MM.1S (cell line): ENCODE data around the gene IL17RD.

ENCODE experiments used
- DNase-seq: peaks from one replicate; pipeline ENCODE4 v3.0.0-alpha.2; 2015
- H2AFZ ChIP-seq: fragments of 300-600 bp; sonication (generic); 2 replicates; pipeline ENCODE4 v1.6.0; 2016; ENCODE audit warnings: antibody characterized with exemption, low read length
- H3F3A ChIP-seq: fragments of 300-600 bp; sonication (generic); 2 replicates; pipeline ENCODE4 v1.6.1; 2016; ENCODE audit warnings: mild to moderate bottlenecking, antibody characterized with exemption, low read length, moderate library complexity, mixed read lengths; ENCODE audit not compliant: insufficient read depth
- H3K27ac ChIP-seq: fragments of 300-600 bp; sonication (generic); 2 replicates; pipeline ENCODE4 v1.5.1; 2016; ENCODE audit warnings: mild to moderate bottlenecking, low read length
- H3K27me3 ChIP-seq: fragments of 300-600 bp; sonication (generic); replicated peaks from 2 replicates; pipeline ENCODE4 v1.6.0; 2016; ENCODE audit warnings: low read length; ENCODE audit not compliant: insufficient read depth
- H3K36me3 ChIP-seq: fragments of 300-600 bp; sonication (generic); replicated peaks from 2 replicates; pipeline ENCODE4 v1.6.1; 2016; ENCODE audit warnings: mild to moderate bottlenecking, low read length, mixed read lengths; ENCODE audit not compliant: insufficient read depth
- H3K4me1 ChIP-seq: fragments of 300-600 bp; sonication (generic); 2 replicates; pipeline ENCODE4 v1.6.1; 2016; ENCODE audit warnings: low read length, mixed read lengths
- H3K4me2 ChIP-seq: fragments of 300-600 bp; sonication (generic); 2 replicates; pipeline ENCODE4 v1.6.0; 2016; ENCODE audit warnings: low read depth, low read length
- H3K4me3 ChIP-seq: fragments of 300-600 bp; sonication (generic); 2 replicates; pipeline ENCODE4 v1.5.1; 2016; ENCODE audit warnings: low read length, mixed read lengths
- H3K79me2 ChIP-seq: fragments of 300-600 bp; sonication (generic); 2 replicates; pipeline ENCODE4 v1.6.1; 2016; ENCODE audit warnings: mixed run types, low read length, mixed read lengths
- H3K9ac ChIP-seq: fragments of 300-600 bp; sonication (generic); 2 replicates; pipeline ENCODE4 v1.6.1; 2016; ENCODE audit warnings: low read length, mixed read lengths
- H3K9me2 ChIP-seq: fragments of 300-600 bp; sonication (generic); replicated peaks from 2 replicates; pipeline ENCODE4 v1.6.1; 2016; ENCODE audit warnings: mild to moderate bottlenecking, low read length, mixed read lengths; ENCODE audit not compliant: insufficient read depth
- H3K9me3 ChIP-seq: fragments of 300-600 bp; sonication (generic); replicated peaks from 2 replicates; pipeline ENCODE4 v1.6.1; 2016; ENCODE audit warnings: mild to moderate bottlenecking, low read length, mixed read lengths; ENCODE audit not compliant: insufficient read depth
- H4K20me1 ChIP-seq: fragments of 300-600 bp; sonication (generic); 2 replicates; pipeline ENCODE4 v1.6.1; 2016; ENCODE audit warnings: mild to moderate bottlenecking, low read length, moderate library complexity, mixed read lengths; ENCODE audit not compliant: insufficient read depth
- CTCF ChIP-seq: fragments of 300-600 bp; sonication (generic); IDR thresholded peaks from 2 replicates; pipeline ENCODE4 v1.5.1; 2016; ENCODE audit warnings: antibody characterized with exemption, low read length, mixed read lengths
- EZH2 ChIP-seq: fragments of 300-600 bp; sonication (generic); optimal IDR thresholded peaks from 2 replicates; pipeline ENCODE3; 2017; ENCODE audit warnings: low read depth, mild to moderate bottlenecking, antibody characterized with exemption, low read length, mixed read lengths
- EZH2phosphoT487 ChIP-seq: fragments of 300-600 bp; sonication (generic); IDR thresholded peaks from 2 replicates; pipeline ENCODE4 v1.6.1; 2018; ENCODE audit warnings: antibody characterized with exemption, low read length

The IL17RD gene

GRCh38 chr3:57095363-57095762 is 69.8 kb downstream of the IL17RD start:
- Histone ChIP-seq H3F3A (no peaks in the 10 kb centered on the region), H2AFZ (no peak overlapping the region), H4K20me1 (no peaks in the 10 kb centered on the region), H3K4me3 (no peak overlapping the region), H3K79me2 (no peaks in the 10 kb centered on the region), H3K4me1 (no peaks in the 10 kb centered on the region), H3K36me3 (no peaks in the 10 kb centered on the region), H3K9me3 (no peaks in the 10 kb centered on the region), H3K9ac (no peak overlapping the region), H3K9me2 (no peaks in the 10 kb centered on the region), H3K4me2 (no peak overlapping the region), H3K27ac (no peak overlapping the region), H3K27me3 (no peaks in the 10 kb centered on the region)
- TF ChIP-seq CTCF (no peak), EZH2 (no peak), EZH2phosphoT487 (no peak)
- no peak for DNase-seq

DNA sequence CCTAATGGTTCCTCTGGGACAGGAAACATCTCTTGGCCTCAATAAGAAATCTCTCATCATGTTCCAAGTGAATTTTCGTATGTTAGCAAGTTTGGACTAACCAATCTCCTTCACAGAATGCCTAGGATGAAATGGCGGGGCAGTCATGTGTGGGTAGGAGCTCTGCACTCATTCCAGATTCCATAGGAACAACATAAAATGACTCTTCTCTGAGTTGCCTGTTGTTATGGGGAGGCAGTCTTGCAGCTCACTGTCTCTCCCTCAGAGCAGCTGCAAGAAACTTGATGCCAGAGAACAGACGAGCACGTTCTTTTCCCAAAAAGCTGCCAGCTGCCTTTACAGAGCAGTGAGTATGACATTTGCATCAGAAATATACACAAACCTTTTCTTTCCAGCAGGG is 70.6 kb downstream of the IL17RD start:
- H3K27ac ChIP-seq: no peak overlapping the region
- no peak overlapping the region for H3K4me3 ChIP-seq
- H3K4me1 ChIP-seq: no peaks in the 10 kb centered on the region
- no peaks in the 10 kb centered on the region for H3F3A ChIP-seq
- no peak for TF ChIP-seq EZH2phosphoT487
- TF ChIP-seq EZH2: no peak
- no peak for TF ChIP-seq CTCF
- no peaks in the 10 kb centered on the region for H4K20me1 ChIP-seq
- H3K9me3 ChIP-seq: no peaks in the 10 kb centered on the region
- no peak overlapping the region for H3K9ac ChIP-seq
- no peak overlapping the region for H2AFZ ChIP-seq
- H3K9me2 ChIP-seq: no peaks in the 10 kb centered on the region
- no peak overlapping the region for H3K4me2 ChIP-seq
- H3K36me3 ChIP-seq: no peaks in the 10 kb centered on the region
- no peaks in the 10 kb centered on the region for H3K27me3 ChIP-seq
- no peaks in the 10 kb centered on the region for H3K79me2 ChIP-seq
- no peak for DNase-seq

- no peaks in the 10 kb centered on the region for H3K4me1 ChIP-seq
- H3K9ac ChIP-seq: no peak overlapping the region
- H3K36me3 ChIP-seq: no peaks in the 10 kb centered on the region
- H3K27ac ChIP-seq: no peak overlapping the region
- H3K4me3 ChIP-seq: no peak overlapping the region
- no peak overlapping the region for H2AFZ ChIP-seq
- no peaks in the 10 kb centered on the region for H3F3A ChIP-seq
- no peaks in the 10 kb centered on the region for H3K27me3 ChIP-seq
- H4K20me1 ChIP-seq: no peaks in the 10 kb centered on the region
- H3K79me2 ChIP-seq: no peaks in the 10 kb centered on the region
- TF ChIP-seq EZH2phosphoT487 (no peak), EZH2 (no peak), CTCF (no peak)
- H3K9me2 ChIP-seq: no peaks in the 10 kb centered on the region
- no peaks in the 10 kb centered on the region for H3K9me3 ChIP-seq
- H3K4me2 ChIP-seq: no peak overlapping the region
- DNase-seq: no peak
These were observed 71.1 kb downstream of the IL17RD start for GRCh38 chr3:57093971-57094535.
